Measurements from ENCODE around the gene CLK2. TPM values are rescaled to one million over a fixed set of nuclear protein-coding genes. Genes with fewer than 3 reads are reported as not detected.

Gene CLK2
- total and polyA plus RNA-seq, 2 of the 8 experiments (the other 6 are each of a cell fraction or from before 2014, with no cell fraction given), result 62.2 to 76.0 TPM

- no peak for FAIRE-seq
Observed at GRCh38 chr1:155219592-155220031, 53.7 kb downstream of the CLK2 start.

More at GRCh38 chr1:155219592-155220031, 53.7 kb downstream of the CLK2 start:
- peaks cover 0 to 7% (median 0%) of the 10 kb centered on the region in 4 experiments; a peak in 1 of 7 replicates for H3K4me1 ChIP-seq (replicated peaks in 1 of 4; ENCODE audit: control insufficient read depth in 3 of 4, insufficient read depth in 4 of 4, low read length in 3 of 4)
- H3K27ac ChIP-seq (ENCODE audit: low read depth, low read length), result no peak overlapping the region; the same call in 1 of the 2 replicates
- 71% methylated on average over 1 of the region's 1 CpG; no CpG with 5 or more reads in 1 of the 2 experiments for WGBS, 2 experiments (ENCODE audit: extremely low coverage in 1 of 2, insufficient coverage in 1 of 2, insufficient read length in 1 of 2, insufficient replicate concordance in 2 of 2, low coverage in 1 of 2, low lambda C conversion rate in 2 of 2, missing lambda C conversion rate in 1 of 2)
- no peak overlapping the region for H4K91ac ChIP-seq (replicated peaks; ENCODE audit: insufficient read length, low read length)
- H4K5ac ChIP-seq (ENCODE audit: insufficient read length, low read depth, low read length), result no peak overlapping the region
- no peak overlapping the region for H3K23ac ChIP-seq (ENCODE audit: insufficient read length)
- no peaks in the 10 kb centered on the region for H4K20me1 ChIP-seq (replicated peaks in 1 of 2; ENCODE audit: control insufficient read depth in 1 of 2, insufficient read depth in 2 of 2, low read length in 2 of 2)
- peak in 1 of 2 experiments; percentile 70 for DNase-seq (ENCODE audit: low read depth in 1 of 2, low spot score in 2 of 2)
- no peaks in the 10 kb centered on the region for H3K9me3 ChIP-seq (ENCODE audit: insufficient read depth in 2 of 2, low read depth in 1 of 2, low read length in 1 of 2)
- no peak overlapping the region for H2BK15ac ChIP-seq (ENCODE audit: low read length)
- H3K79me2 ChIP-seq (ENCODE audit: control insufficient read depth in 1 of 2, insufficient read depth in 2 of 2, low read length in 2 of 2), result no peaks in the 10 kb centered on the region
- H2AFZ ChIP-seq (ENCODE audit: low read length), result peak overlapping the region; percentile 97
- peak overlapping the region; percentile 24; the same call in 1 of the 2 replicates for H2AK5ac ChIP-seq (ENCODE audit: low read depth, low read length)
- H4K8ac ChIP-seq (ENCODE audit: extremely low read depth, insufficient read depth, low read length), result peak overlapping the region; percentile 90
- no peak overlapping the region for H3K56ac ChIP-seq (replicated peaks; ENCODE audit: insufficient read length, low read depth, low read length)
- no peak overlapping the region for H3K18ac ChIP-seq (ENCODE audit: extremely low read depth, low read length)
- H2BK5ac ChIP-seq (ENCODE audit: low read depth, low read length), result 0 out of 2 replicates have a peak overlapping the region, but pooled peaks have one; percentile 19
- POLR2A ChIA-PET (ENCODE audit: partially characterized antibody), result interaction anchor here (0.9 to 11.9 kb wide), 10 partner anchors 8 to 54 kb away, joined by 3 to 235 read pairs (median 6); partner anchors contain the start of genes CLK2, KRTCAP2, MTX1 and SCAMP3
- 0 out of 8 replicates have a peak, but pooled peaks cover 0 to 3% (median 0%) of the 10 kb centered on the region in 4 experiments for H3K36me3 ChIP-seq (ENCODE audit: control insufficient read depth in 2 of 4, insufficient read depth in 4 of 4, low read length in 3 of 4)
- H3K23me2 ChIP-seq (ENCODE audit: low read depth, low read length), result no peaks in the 10 kb centered on the region
- no peaks in the 10 kb centered on the region for H3K27me3 ChIP-seq (replicated peaks in 1 of 4; ENCODE audit: control insufficient read depth in 3 of 4, extremely low read depth in 1 of 4, insufficient read depth in 3 of 4, low read length in 3 of 4)
- peak overlapping the region in 1 of 4 experiments; percentile 21; a peak in 1 of 8 replicates for H3K4me3 ChIP-seq (ENCODE audit: extremely low read depth in 1 of 4, insufficient read depth in 2 of 4, low read depth in 3 of 4, low read length in 4 of 4)
- TF ChIP-seq ATF3 (IDR thresholded peaks at IDR 0.05; ENCODE audit: insufficient read depth, low read depth, low read length) (peak; percentile 88), CEBPB (IDR thresholded peaks at IDR 0.05; ENCODE audit: low read depth, low read length) (no peak), POLR2AphosphoS5 (IDR thresholded peaks at IDR 0.05; ENCODE audit: low read depth, low read length) (no peak), MAX (IDR thresholded peaks at IDR 0.05) (no peak), YY1 (IDR thresholded peaks at IDR 0.05; ENCODE audit: low read depth, low read length) (peak; percentile 99), KDM4A (IDR thresholded peaks at IDR 0.05; ENCODE audit: low read depth, low read length, severe bottlenecking) (peak; percentile 1), SIN3A (conservative IDR thresholded peaks at IDR 0.05 in 1 of 2, IDR thresholded peaks at IDR 0.05 in 1 of 2; ENCODE audit: low read depth in 1 of 2, low read length in 2 of 2) (peak in 1 of 2 experiments; percentile 43; a peak in 1 of 4 replicates), RXRA (IDR thresholded peaks at IDR 0.05; ENCODE audit: insufficient read depth, low read depth, low read length) (no peak)
- TF ChIP-seq, protein P1, sequence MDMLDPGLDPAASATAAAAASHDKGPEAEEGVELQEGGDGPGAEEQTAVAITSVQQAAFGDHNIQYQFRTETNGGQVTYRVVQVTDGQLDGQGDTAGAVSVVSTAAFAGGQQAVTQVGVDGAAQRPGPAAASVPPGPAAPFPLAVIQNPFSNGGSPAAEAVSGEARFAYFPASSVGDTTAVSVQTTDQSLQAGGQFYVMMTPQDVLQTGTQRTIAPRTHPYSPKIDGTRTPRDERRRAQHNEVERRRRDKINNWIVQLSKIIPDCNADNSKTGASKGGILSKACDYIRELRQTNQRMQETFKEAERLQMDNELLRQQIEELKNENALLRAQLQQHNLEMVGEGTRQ (IDR thresholded peaks at IDR 0.05; ENCODE audit: low read length), result peak; percentile 97
- 0 out of 2 replicates have a peak overlapping the region, but pooled peaks have one; percentile 27 for H2BK12ac ChIP-seq (ENCODE audit: low read depth, low read length)
- no peak overlapping the region for H3K4ac ChIP-seq (replicated peaks; ENCODE audit: insufficient read length, low read depth, low read length)
- no peak overlapping the region; a peak in 1 of 7 replicates for H3K9ac ChIP-seq (replicated peaks in 1 of 4; ENCODE audit: extremely low read depth in 1 of 4, low read depth in 3 of 4, low read length in 3 of 4)
- H3K14ac ChIP-seq (ENCODE audit: insufficient read length), result no peak overlapping the region
- CTCF ChIA-PET (ENCODE audit: partially characterized antibody), result interaction anchor here (0.8 to 2.5 kb wide), 5 partner anchors 9 to 134 kb away, joined by 3 to 16 read pairs (median 5); partner anchors contain the start of genes MTX1 and THBS3
- no peak overlapping the region for H2BK20ac ChIP-seq (ENCODE audit: low read length)
- H3K4me2 ChIP-seq (ENCODE audit: insufficient read depth in 1 of 2, low read depth in 2 of 2, low read length in 2 of 2), result peak overlapping the region; percentile 38 to 71
- no peaks in the 10 kb centered on the region; the same call in 1 of the 2 replicates for H3K79me1 ChIP-seq (ENCODE audit: low read depth, low read length)
- H2BK120ac ChIP-seq (replicated peaks; ENCODE audit: low read depth, low read length), result no peak overlapping the region

Measured in H1 (cell line).